GM12878 (cell line): ENCODE measurements around the gene SAXO1.

ENCODE experiments used
- CREM ChIP-seq: IDR thresholded peaks from 2 replicates; pipeline ENCODE4 v1.6.1; 2014; ENCODE audit warnings: antibody characterized with exemption, low read depth
- MYC ChIP-seq: IDR thresholded peaks from 2 replicates; pipeline ENCODE4 v1.6.1; 2011; ENCODE audit warnings: mild to moderate bottlenecking, low read length, moderate library complexity, inconsistent platforms; ENCODE audit not compliant: insufficient read depth, insufficient replicate concordance, insufficient read length, severe bottlenecking
- RAD51 ChIP-seq: fragments of 450-650 bp; IDR thresholded peaks from 2 replicates; pipeline ENCODE4 v1.6.1; 2016; ENCODE audit warnings: moderate library complexity, mild to moderate bottlenecking, inconsistent platforms
- SRF ChIP-seq, 2 experiments: IDR thresholded peaks; 2 replicates each; pipeline ENCODE4 v1.6.1; 2011; ENCODE audit warnings: low read depth in 2 of 2, low read length in 2 of 2, mild to moderate bottlenecking in 1 of 2, moderate library complexity in 1 of 2
- TF ChIP-seq, protein P1 (sequence below), 3 experiments: IDR thresholded peaks in 2 of 3; conservative IDR thresholded peaks in 1 of 3; 2 replicates each; pipeline ENCODE4 v1.5.1; 2011; ENCODE audit warnings: low read depth in 3 of 3, low read length in 3 of 3, mild to moderate bottlenecking in 3 of 3, control low read depth in 2 of 3, moderate library complexity in 2 of 3, inconsistent platforms in 1 of 3, mixed read lengths in 1 of 3; ENCODE audit not compliant: control insufficient read depth in 2 of 3, insufficient read depth in 1 of 3; ENCODE audit errors: extremely low read depth in 1 of 3
- TF ChIP-seq, protein P2 (sequence below): IDR thresholded peaks from 2 replicates; pipeline ENCODE4 v1.6.1; 2012; ENCODE audit warnings: mild to moderate bottlenecking, low read depth, low read length

DNA sequence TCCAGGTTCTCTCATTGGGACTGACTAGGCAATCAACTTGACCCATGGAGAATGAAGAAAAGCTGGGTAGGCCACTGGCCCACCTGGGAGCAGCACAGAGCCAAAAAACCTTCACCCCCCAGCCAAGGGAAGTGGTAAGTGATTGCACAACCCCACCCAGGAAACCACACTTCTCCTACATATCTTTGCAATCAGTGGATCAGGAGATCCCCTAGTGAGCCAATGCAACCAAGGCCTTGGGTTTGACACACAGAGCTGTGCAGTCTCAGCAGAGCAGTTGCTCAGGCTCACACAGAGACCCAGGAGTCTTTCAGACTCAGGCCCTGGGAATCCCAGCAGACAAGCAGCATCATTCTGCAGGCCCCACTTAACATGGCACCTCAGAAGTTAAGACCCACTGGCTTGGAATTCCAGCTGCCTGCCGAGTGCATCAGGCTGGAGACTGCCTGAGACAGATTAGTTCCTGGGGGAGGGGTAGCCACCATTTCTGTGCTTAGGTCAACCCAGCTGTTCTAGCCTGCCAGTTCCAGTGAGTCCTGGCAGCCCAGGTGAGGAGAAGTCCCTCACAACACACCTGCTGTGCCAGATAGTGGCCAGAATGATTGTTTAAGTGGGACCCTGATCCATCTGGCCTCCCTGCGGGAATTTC is 136.4 kb downstream of the SAXO1 start:
- TF ChIP-seq, protein P1, sequence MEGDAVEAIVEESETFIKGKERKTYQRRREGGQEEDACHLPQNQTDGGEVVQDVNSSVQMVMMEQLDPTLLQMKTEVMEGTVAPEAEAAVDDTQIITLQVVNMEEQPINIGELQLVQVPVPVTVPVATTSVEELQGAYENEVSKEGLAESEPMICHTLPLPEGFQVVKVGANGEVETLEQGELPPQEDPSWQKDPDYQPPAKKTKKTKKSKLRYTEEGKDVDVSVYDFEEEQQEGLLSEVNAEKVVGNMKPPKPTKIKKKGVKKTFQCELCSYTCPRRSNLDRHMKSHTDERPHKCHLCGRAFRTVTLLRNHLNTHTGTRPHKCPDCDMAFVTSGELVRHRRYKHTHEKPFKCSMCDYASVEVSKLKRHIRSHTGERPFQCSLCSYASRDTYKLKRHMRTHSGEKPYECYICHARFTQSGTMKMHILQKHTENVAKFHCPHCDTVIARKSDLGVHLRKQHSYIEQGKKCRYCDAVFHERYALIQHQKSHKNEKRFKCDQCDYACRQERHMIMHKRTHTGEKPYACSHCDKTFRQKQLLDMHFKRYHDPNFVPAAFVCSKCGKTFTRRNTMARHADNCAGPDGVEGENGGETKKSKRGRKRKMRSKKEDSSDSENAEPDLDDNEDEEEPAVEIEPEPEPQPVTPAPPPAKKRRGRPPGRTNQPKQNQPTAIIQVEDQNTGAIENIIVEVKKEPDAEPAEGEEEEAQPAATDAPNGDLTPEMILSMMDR (IDR thresholded peaks at IDR 0.05 in 2 of 3, conservative IDR thresholded peaks at IDR 0.05 in 1 of 3; ENCODE audit: control insufficient read depth in 2 of 3, extremely low read depth in 1 of 3, insufficient read depth in 1 of 3, low read depth in 3 of 3, low read length in 3 of 3), result no peak
- TF ChIP-seq RAD51, result no peak
- no peak for TF ChIP-seq SRF (IDR thresholded peaks at IDR 0.05; ENCODE audit: low read depth in 2 of 2, low read length in 2 of 2)
- no peak for TF ChIP-seq MYC
- no peak for TF ChIP-seq CREM
- TF ChIP-seq, protein P2, sequence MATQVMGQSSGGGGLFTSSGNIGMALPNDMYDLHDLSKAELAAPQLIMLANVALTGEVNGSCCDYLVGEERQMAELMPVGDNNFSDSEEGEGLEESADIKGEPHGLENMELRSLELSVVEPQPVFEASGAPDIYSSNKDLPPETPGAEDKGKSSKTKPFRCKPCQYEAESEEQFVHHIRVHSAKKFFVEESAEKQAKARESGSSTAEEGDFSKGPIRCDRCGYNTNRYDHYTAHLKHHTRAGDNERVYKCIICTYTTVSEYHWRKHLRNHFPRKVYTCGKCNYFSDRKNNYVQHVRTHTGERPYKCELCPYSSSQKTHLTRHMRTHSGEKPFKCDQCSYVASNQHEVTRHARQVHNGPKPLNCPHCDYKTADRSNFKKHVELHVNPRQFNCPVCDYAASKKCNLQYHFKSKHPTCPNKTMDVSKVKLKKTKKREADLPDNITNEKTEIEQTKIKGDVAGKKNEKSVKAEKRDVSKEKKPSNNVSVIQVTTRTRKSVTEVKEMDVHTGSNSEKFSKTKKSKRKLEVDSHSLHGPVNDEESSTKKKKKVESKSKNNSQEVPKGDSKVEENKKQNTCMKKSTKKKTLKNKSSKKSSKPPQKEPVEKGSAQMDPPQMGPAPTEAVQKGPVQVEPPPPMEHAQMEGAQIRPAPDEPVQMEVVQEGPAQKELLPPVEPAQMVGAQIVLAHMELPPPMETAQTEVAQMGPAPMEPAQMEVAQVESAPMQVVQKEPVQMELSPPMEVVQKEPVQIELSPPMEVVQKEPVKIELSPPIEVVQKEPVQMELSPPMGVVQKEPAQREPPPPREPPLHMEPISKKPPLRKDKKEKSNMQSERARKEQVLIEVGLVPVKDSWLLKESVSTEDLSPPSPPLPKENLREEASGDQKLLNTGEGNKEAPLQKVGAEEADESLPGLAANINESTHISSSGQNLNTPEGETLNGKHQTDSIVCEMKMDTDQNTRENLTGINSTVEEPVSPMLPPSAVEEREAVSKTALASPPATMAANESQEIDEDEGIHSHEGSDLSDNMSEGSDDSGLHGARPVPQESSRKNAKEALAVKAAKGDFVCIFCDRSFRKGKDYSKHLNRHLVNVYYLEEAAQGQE, result no peak
